PC-9 (cell line): ENCODE data around the gene C3orf18. TPM values are rescaled to one million over a fixed set of nuclear protein-coding genes. Genes with fewer than 3 reads are reported as not detected.

Experiments used
- BruUV-seq: library from RNA; stranded (reverse); fragments of 400-500 nt; replicated peaks from 2 replicates; lab custom pipeline; 2021; lab: Mats Ljungman, UMichigan
- CTCF ChIA-PET: fragments of 300-600 bp; sonication (Branson Sonifier 250); formaldehyde crosslinking; loops from one replicate; lab custom pipeline; 2022; ENCODE audit warnings: antibody characterized with exemption; lab: Charles Lee
- POLR2A ChIA-PET: fragments of 300-600 bp; sonication (Branson Sonifier 250); formaldehyde crosslinking; loops from one replicate; lab custom pipeline; 2022; ENCODE audit warnings: antibody characterized with exemption; ENCODE audit not compliant: unreplicated experiment; lab: Charles Lee
- DNase-seq, 2 experiments: peaks; one replicate each; pipeline versions ENCODE4 v3.0.0 to v3.0.0-alpha.2; 2015 to 2022; ENCODE audit warnings: mixed read lengths in 1 of 2
- H2AFZ ChIP-seq: fragments of 200-600 bp; sonication (generic); 2 replicates; pipeline ENCODE4 v1.8.1; 2017; ENCODE audit warnings: antibody characterized with exemption
- H3F3A ChIP-seq: fragments of 200-600 bp; sonication (generic); 2 replicates; pipeline ENCODE4 v1.8.1; 2017; ENCODE audit warnings: antibody characterized with exemption, mild to moderate bottlenecking, low read depth; ENCODE audit not compliant: insufficient read depth
- H3K27ac ChIP-seq: fragments of 200-600 bp; sonication (generic); 2 replicates; pipeline ENCODE4 v1.6.1; 2016; ENCODE audit warnings: mixed run types
- H3K27me3 ChIP-seq: fragments of 200-600 bp; sonication (generic); 2 replicates; pipeline ENCODE4 v1.6.1; 2016; ENCODE audit warnings: low read depth, mixed run types; ENCODE audit not compliant: insufficient read depth
- H3K36me3 ChIP-seq: fragments of 200-600 bp; sonication (generic); 2 replicates; pipeline ENCODE4 v1.6.1; 2016; ENCODE audit warnings: low read depth, mixed run types
- H3K4me1 ChIP-seq: fragments of 200-600 bp; sonication (generic); replicated peaks from 2 replicates; pipeline ENCODE4 v1.6.1; 2016; ENCODE audit warnings: mixed run types; ENCODE audit not compliant: insufficient read depth
- H3K4me2 ChIP-seq: fragments of 200-600 bp; sonication (generic); 2 replicates; pipeline ENCODE4 v1.6.1; 2017; ENCODE audit warnings: mixed run types
- H3K4me3 ChIP-seq: fragments of 200-600 bp; sonication (generic); 2 replicates; pipeline ENCODE4 v1.6.1; 2016; ENCODE audit warnings: mixed run types
- H3K79me2 ChIP-seq: fragments of 200-600 bp; sonication (generic); 2 replicates; pipeline ENCODE4 v1.6.1; 2017; ENCODE audit warnings: low read depth, mixed run types
- H3K9me2 ChIP-seq: fragments of 200-600 bp; sonication (generic); 2 replicates; pipeline ENCODE4 v1.8.1; 2017; ENCODE audit warnings: mild to moderate bottlenecking; ENCODE audit not compliant: insufficient read depth
- H3K9me3 ChIP-seq: fragments of 200-600 bp; sonication (generic); 2 replicates; pipeline ENCODE4 v1.8.1; 2016; ENCODE audit warnings: low read depth; ENCODE audit not compliant: insufficient read depth
- H4K20me1 ChIP-seq: fragments of 200-600 bp; sonication (generic); 2 replicates; pipeline ENCODE4 v1.8.1; 2017; ENCODE audit not compliant: insufficient read depth
- CTCF ChIP-seq: fragments of 200-600 bp; sonication (generic); conservative IDR thresholded peaks from 2 replicates; pipeline ENCODE4 v1.6.1; 2017; ENCODE audit warnings: mixed run types, antibody characterized with exemption, mild to moderate bottlenecking, moderate library complexity
- EZH2 ChIP-seq: fragments of 200-600 bp; sonication (generic); IDR thresholded peaks from 2 replicates; pipeline ENCODE4 v1.8.0; 2017; ENCODE audit warnings: antibody characterized with exemption, low read depth
- intact Hi-C: fragments of 100-400 bp; cut with micrococcal nuclease; formaldehyde crosslinking; loops from one replicate; pipeline ENCODE4 v1.10.0; 2022; ENCODE audit not compliant: unreplicated experiment
- total RNA-seq: library from RNA; stranded (reverse); gene quantifications from 2 replicates; pipeline ENCODE4 v1.2.3, GENCODE V29; 2021

Gene C3orf18
- total RNA-seq, 1 experiment from 2014 or later, result 7.5 TPM

- H3K79me2 ChIP-seq, result peaks cover 36% of the 10 kb centered on the region
- H3K27me3 ChIP-seq, result no peaks in the 10 kb centered on the region
- no peaks in the 10 kb centered on the region for H3K9me2 ChIP-seq
- peak; percentile 71 to 83 for DNase-seq
- H3K4me3 ChIP-seq, result peak overlapping the region; percentile 54
- ChIA-PET CTCF (interaction anchor here (0.8 to 1.7 kb wide), 10 partner anchors 37 to 1066 kb away, joined by 3 to 16 read pairs (median 6); partner anchors contain the start of genes HEMK1 and MANF), POLR2A (interaction anchor here (0.5 to 1.3 kb wide), 4 partner anchors 30 to 1380 kb away, joined by 3 to 11 read pairs (median 4); no protein-coding TSS in a partner anchor)
- peaks cover 3% of the 10 kb centered on the region; the same call in 1 of the 2 replicates for H3K36me3 ChIP-seq
- H3K4me1 ChIP-seq, result peaks cover 37% of the 10 kb centered on the region
- BruUV-seq, result TSS peak; percentile 52
- intact Hi-C loops, result loop anchor here (1.0 to 5.0 kb wide), 8 partner anchors 36 to 1067 kb away; no protein-coding TSS in a partner anchor
- no peaks in the 10 kb centered on the region for H4K20me1 ChIP-seq
- H3K4me2 ChIP-seq, result peak overlapping the region; percentile 78
- no peaks in the 10 kb centered on the region for H3K9me3 ChIP-seq
- TF ChIP-seq CTCF (peak; percentile 94), EZH2 (no peak)
- H3F3A ChIP-seq, result peaks cover 12% of the 10 kb centered on the region; the same call in 1 of the 2 replicates
- peak overlapping the region; percentile 73 for H2AFZ ChIP-seq
- H3K27ac ChIP-seq, result no peak overlapping the region
These were observed 48.6 kb upstream of the C3orf18 start for GRCh38 chr3:50616003-50616769.

GRCh38 chr3:50615190-50615589, 47.6 kb upstream of the C3orf18 start:
- no peaks in the 10 kb centered on the region for H4K20me1 ChIP-seq
- no peak for DNase-seq
- CTCF ChIA-PET, result no interaction called here
- no peak overlapping the region for H3K4me3 ChIP-seq
- H3K4me2 ChIP-seq, result no peak overlapping the region
- H3K27ac ChIP-seq, result no peak overlapping the region
- peaks cover 12% of the 10 kb centered on the region; the same call in 1 of the 2 replicates for H3F3A ChIP-seq
- no peaks in the 10 kb centered on the region for H3K27me3 ChIP-seq
- H3K9me2 ChIP-seq, result no peaks in the 10 kb centered on the region
- H3K36me3 ChIP-seq, result peaks cover 3% of the 10 kb centered on the region; the same call in 1 of the 2 replicates
- H2AFZ ChIP-seq, result no peak overlapping the region
- POLR2A ChIA-PET, result no interaction called here
- TF ChIP-seq CTCF (no peak), EZH2 (no peak)
- no peaks in the 10 kb centered on the region for H3K9me3 ChIP-seq
- intact Hi-C loops, result loop anchor here (2.0 to 5.0 kb wide), 4 partner anchors 192 to 882 kb away; no protein-coding TSS in a partner anchor
- peaks cover 33% of the 10 kb centered on the region for H3K4me1 ChIP-seq
- no TSS peak for BruUV-seq
- peaks cover 28% of the 10 kb centered on the region for H3K79me2 ChIP-seq

- TF ChIP-seq EZH2, result no peak
- TF ChIP-seq CTCF, result no peak
- DNase-seq, result no peak
These were observed 45.7 kb upstream of the C3orf18 start for GRCh38 chr3:50612970-50613846.

More at GRCh38 chr3:50612970-50613846, 45.7 kb upstream of the C3orf18 start:
- CTCF ChIA-PET, result interaction anchor here (0.6 to 1.1 kb wide), 3 partner anchors 11 to 887 kb away, joined by 3 to 7 read pairs (median 5); partner anchors contain the start of gene DCAF1
- Histone ChIP-seq H3K4me2 (no peak overlapping the region), H3K27me3 (no peaks in the 10 kb centered on the region), H3K27ac (no peak overlapping the region), H3K9me2 (no peaks in the 10 kb centered on the region), H3K4me1 (peaks cover 13% of the 10 kb centered on the region), H2AFZ (no peak overlapping the region), H3K9me3 (no peaks in the 10 kb centered on the region), H3K4me3 (no peak overlapping the region), H4K20me1 (no peaks in the 10 kb centered on the region), H3K36me3 (no peaks in the 10 kb centered on the region), H3F3A (peaks cover 12% of the 10 kb centered on the region; the same call in 1 of the 2 replicates), H3K79me2 (peaks cover 8% of the 10 kb centered on the region)
- intact Hi-C loops, result loop anchor here (2.0 kb wide), 1 partner anchor 262 kb away; the partner anchor contains the start of genes CYB561D2 and NPRL2
- POLR2A ChIA-PET, result interaction anchor here (0.8 kb wide), 1 partner anchor 44 kb away, joined by 6 read pairs; the partner anchor contains the start of gene HEMK1
- no TSS peak for BruUV-seq
